ENCODE measurements around the gene SLC2A4RG.

- TF ChIP-seq POLR2AphosphoS5 (IDR thresholded peaks at IDR 0.05) (peak; percentile 9), POLR2A (IDR thresholded peaks at IDR 0.05) (peak in 1 of 2 donors; percentile 11), EP300 (IDR thresholded peaks at IDR 0.05) (no peak)
- TF ChIP-seq, protein P1, sequence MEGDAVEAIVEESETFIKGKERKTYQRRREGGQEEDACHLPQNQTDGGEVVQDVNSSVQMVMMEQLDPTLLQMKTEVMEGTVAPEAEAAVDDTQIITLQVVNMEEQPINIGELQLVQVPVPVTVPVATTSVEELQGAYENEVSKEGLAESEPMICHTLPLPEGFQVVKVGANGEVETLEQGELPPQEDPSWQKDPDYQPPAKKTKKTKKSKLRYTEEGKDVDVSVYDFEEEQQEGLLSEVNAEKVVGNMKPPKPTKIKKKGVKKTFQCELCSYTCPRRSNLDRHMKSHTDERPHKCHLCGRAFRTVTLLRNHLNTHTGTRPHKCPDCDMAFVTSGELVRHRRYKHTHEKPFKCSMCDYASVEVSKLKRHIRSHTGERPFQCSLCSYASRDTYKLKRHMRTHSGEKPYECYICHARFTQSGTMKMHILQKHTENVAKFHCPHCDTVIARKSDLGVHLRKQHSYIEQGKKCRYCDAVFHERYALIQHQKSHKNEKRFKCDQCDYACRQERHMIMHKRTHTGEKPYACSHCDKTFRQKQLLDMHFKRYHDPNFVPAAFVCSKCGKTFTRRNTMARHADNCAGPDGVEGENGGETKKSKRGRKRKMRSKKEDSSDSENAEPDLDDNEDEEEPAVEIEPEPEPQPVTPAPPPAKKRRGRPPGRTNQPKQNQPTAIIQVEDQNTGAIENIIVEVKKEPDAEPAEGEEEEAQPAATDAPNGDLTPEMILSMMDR (IDR thresholded peaks at IDR 0.05): no peak
These were observed 42.8 kb upstream of the SLC2A4RG start, which contains the start of gene TNFRSF6B for GRCh38 chr20:63696628-63697356.
